Inferior parietal cortex (tissue), 1 donor: ENCODE results near the gene MYOD1.

Source experiments
- DNase-seq: peaks from one replicate; pipeline ENCODE4 v3.0.0-alpha.2; 2016; ENCODE audit errors: extremely low spot score

Gene MYOD1

DNA sequence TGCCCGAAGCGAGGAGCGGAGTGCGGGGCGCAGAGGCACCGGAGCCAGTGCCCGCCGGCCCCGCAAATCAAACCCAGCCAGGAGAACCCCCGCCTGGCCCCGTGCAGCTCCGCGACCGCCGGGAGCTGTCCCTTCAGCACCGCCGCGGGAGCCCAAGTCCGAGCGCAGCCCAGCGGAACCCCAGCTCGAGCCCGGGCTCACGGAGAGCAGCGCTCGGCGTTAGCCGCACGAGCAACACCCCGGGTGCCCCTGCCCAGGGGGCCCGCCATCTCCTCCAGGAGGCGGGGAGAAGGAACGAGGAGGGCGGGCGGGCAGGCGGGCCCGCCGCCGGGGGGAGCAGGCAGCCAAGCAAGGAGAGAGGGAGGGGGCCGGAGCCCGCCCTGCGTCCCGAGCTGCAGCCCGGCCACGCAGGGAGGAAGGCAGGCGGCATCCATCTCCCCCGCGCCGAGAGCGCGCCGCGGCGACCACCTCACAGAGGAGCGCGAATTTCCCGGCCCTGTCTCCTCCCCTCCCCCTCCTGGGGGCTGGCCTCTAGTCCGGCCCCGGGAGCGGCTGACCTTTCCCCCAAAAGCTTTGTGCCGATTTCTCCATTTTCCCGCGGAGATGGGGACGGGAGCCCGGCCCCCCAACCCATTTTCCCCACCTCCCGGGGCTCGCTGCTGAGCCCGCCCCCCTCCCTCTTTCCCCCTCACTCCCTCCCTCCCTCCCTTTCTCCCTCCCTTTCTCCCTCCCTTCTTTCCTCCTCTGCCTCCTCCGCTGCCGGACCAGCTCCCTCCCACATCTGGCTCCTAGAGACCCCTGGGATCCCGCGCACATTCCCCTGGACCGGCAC lies 15.8 kb downstream of the MYOD1 start:
- no peak for DNase-seq

DNA sequence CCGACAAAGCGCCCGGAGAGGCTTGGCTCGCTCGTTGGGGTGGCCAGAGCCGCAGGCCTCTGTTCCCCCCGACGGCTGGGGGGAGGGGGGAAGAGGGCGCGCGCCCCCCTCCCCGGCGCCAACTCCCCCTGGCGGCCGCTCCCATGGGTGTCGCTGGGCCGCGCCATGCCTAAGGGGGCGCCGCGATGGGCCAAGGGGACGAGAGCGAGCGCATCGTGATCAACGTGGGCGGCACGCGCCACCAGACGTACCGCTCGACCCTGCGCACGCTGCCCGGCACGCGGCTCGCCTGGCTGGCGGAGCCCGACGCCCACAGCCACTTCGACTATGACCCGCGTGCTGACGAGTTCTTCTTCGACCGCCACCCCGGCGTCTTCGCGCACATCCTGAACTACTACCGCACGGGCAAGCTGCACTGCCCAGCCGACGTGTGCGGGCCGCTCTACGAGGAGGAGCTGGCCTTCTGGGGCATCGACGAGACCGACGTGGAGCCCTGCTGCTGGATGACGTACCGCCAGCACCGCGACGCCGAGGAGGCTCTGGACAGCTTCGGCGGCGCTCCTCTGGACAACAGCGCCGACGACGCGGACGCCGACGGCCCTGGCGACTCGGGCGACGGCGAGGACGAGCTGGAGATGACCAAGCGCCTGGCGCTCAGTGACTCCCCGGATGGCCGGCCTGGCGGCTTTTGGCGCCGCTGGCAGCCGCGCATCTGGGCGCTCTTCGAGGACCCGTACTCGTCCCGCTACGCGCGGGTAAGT lies 16.6 kb downstream of the MYOD1 start:
- DNase-seq = no peak

DNA sequence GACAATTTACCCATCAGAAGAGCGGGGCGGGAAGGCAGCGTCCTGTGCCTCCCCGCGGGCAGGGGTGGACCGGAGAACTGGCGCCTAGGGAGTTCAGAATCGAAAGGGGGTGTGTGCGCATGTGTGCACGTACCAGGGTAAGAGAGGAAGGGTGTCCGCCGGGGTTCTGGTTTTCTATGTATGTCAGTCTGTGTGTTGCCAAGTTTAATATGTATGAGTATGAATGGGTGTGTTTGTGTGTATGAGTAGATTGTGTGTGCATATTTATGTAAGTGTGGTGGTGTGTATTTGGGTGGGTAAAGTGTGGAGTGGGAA lies 17.2 kb downstream of the MYOD1 start:
- no peak for DNase-seq

DNA sequence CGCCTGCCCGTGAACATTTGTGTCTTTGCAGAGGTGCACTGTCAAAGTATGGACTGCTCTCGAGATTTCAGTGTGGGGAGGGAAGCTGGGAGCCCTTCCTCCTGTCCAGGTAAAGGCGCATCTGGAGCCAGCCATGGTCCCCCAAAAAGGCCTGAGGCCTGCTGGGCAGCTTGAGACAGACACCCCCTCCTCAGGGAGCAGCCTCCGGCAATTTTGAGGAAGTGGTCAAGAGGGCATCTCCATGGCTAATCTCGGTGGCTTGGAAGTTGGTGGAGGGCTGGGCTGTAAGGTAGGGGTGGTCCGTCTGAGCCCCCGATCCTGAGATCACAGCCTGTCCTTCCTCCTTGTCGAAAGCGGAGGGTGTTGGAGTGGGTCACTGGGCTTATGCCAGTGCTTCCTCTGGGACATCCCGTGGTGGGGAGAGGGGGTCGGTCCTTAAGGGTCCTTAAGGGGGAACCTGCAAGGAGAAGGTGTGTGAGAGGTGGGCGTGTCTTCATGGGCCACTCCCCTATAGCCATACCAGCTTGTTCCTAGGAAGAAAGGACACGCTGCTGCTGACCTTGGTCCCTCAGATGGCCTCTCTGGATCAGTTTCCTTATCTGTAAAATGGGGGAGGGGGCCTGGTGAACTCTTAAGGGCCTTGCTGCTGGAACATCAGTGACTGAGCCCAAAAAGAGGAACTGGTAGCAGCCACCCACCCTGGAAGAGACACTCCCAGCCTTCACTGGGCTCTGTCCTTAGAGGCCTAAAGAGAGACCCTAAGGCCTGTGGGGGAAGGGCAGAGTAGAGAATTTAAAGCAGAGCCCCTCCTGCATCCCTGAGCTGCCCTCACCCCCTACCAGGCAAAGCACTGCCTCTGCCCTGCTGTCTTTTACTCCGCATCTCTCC lies 17.8 kb downstream of the MYOD1 start:
- no peak for DNase-seq

DNA sequence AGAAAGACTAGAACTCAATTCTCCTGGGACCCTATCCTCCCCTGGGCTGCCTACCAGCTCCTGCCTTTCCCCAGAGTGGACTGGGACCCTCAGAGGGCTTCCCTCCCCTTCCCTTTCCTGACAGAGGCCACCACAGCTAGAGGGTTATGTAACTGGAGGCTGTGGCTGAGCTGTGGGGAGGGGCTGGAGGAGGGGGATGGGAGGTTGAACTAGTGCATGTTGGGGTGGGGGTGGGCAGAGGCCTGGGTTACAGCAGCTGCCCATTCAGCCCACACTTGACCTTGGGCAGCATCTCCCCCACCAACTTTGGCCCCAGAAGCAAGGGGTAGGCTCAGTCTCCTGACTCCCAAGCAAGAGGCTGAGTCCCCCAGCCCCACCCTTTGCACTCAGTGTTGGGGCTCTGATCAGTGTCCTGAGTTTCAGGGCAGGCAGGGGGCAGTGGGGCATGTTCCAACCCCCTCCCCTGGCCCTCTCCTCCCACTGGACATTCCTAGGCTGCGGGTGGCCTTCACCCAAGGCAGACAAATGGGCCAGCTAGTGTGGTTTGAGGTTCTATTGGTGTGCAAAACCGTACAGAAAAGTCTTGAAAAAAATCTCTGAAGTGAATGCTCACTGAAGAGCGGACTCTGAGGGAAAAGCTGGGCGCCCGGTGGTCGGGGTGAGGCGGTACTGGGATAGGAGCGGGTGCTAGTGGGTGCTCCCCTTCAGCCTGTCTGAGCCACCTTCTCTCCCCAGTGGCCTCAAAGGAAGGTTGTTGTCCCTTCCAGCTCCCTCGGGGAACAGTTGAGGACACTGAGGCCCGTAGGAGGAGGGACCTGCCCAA lies 19.0 kb downstream of the MYOD1 start:
- DNase-seq = no peak

DNA sequence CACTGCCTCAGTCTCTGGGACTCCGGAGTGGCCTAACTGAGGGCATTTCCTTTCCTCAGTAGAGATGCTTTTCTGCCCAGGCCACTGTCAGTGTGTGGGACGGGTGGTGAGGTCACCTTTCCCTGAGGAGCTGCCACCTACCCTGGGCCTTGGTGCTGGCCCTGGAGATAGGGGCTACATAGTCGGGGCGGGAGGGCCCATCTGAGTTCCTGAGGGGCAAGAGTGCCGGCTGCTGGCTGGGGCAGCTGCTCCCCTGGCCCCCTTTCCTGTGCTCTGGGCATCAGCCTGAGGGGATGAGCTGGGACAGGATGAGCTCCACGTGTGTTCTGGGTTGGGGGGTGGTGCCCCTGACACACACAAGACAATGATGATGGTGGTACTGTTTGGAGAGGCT lies 20.6 kb downstream of the MYOD1 start:
- DNase-seq = no peak

DNA sequence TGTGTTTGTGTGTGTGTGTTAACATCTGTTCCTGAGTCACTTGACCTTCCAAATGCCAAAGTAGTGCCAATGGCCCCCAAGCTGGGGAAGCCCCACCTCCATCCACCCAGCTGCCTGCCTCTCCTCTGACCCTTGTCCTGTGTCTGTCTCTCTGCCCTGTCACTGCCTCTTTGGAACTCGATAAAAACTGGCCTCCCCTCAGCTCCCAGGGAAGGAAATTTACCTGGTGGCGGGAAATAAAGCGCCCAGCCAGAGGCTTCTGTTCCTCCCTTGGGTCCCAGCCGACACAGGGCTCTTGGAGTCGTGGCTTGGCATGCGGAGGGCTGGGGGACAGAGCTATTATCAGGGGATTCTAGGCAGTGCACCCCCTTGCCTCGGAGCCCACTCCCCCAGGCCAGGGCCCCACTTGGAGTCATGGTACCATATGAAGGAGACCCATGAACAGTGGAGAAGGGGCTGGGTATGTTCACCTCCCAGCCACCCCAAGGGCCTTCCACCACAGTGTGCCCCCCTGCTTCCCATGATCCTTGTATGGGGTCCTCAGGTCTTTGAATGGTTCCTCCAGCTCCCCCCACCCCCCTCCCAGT lies 21.4 kb downstream of the MYOD1 start:
- no peak for DNase-seq

DNA sequence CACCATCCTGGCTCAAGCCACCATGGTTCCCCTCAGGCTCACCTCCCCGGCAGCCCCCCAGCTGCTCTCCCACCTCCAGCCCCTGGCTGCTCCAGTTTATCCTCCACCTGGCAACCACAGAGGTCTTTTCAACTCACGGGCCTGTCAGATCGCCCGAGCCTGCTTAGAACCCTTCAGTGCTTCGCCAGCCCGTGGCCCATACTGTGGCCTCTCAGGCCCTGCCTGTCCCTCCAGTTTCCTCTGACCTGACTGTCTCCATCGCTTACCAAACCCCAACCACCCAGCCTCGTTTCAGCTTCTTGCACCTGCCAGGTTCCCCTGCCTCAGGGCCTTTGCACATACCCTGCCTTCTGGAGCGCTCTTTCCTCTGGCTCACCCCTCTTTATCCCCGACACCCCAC lies 22.1 kb downstream of the MYOD1 start:
- no peak for DNase-seq

DNA sequence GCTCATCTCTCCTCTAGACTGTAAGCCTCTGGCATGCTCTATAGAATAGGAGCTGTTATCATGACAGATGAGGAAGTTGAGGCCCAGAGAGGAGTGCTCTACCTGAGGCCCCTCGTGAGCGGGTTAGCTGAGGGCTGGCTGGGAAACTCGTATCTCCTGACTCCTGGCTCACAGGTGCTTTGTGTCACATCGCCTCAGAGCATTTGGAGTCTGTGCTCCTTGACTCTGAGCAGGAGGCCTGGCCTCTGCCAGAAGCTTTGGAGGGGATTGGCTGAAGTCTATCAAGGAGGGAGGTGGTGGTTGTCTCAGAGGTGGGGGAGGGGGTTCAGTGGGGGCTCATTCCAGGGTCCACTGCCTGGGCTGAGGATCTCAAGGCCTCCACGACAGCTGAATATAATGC lies 22.6 kb downstream of the MYOD1 start:
- no peak for DNase-seq

DNA sequence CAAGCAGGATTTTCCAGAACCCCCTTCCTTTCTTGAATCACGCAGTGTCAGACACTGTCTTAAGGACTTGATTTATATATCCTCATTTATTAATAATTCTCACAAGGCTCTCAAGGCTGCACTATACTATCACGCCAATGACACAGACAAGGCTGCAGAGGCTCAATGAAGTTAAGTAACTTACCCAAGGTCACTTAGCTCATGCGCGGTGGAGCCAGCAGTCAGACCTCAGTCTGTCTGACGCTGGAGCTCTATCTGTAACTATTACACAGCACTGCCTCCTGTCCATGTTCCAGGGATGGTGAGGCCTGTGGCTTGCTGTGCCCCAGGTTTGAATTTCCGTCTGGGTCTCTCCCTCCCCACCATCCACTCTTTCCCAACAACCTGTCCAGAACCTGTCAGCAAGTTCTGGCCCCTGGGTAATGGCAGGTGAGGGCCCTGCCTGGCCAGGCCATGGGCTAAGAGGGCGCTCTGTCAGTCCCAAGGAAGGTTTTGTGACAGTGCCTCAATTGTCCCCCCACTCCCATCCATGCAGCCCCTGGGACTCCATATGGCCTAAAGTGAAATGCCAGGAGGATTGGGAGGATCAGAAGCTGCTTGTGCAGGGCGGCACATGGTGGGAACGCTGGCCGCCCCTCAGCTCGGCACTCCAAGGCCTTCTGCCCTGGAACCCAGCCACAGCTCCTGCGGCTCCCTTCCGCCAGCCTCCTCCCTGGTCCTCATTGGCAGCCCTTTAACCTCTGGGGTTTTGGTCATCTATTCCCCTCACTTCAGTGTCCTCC lies 23.8 kb downstream of the MYOD1 start:
- no peak for DNase-seq

DNA sequence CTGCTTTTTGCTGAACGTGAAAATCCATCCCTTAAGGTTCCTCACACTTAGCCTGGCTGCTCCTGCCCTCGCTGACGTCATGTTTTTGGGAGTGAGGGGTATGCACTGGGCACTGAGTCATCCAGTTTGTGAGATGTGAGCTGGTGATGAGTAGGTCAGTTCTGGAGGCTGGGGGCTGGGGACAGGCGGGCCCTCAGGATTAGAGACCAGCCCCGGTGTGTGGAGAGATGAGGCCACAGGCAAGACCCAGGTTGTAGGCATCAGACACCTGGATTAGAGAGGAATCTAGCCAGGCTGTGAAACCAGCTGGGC lies 24.4 kb downstream of the MYOD1 start:
- DNase-seq = no peak

DNA sequence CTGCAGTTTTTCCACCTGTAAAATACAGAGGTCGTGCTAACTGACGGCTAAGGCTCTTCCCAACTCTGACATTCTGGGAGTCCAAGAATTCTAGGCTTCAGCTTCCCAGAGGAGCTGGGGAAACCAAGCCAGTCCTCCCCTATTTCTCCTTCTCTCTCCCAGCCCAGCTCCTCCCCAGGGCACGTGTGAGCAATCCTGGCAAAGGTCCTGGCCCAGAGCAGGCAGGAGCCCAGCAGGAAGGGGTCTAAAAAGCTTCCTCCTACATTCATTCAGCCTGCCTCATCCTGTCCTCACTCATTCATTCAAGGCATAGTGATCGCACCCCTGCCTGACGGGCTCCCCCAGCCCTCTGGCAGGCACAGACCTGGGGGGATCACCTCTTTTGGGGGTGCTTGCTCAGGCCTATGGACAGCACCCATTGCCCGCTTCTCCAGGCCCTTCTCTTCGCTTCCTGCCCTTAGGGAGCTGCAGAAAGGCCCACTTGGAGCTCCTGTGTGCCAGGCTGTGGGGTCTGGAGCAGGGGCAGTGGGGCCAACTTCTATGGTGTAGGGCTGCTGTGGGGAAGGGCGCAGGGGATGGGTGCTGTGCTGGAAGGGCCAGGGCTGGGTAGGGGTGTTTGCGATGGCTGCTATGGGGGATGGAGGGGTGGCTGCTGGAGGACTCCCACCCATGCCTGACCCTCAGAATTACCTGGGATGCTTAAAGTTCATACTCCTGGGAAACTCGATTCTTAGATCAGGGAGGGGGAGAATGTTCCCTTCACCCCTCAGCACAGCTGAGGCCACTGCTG lies 25.0 kb downstream of the MYOD1 start:
- DNase-seq = no peak

DNA sequence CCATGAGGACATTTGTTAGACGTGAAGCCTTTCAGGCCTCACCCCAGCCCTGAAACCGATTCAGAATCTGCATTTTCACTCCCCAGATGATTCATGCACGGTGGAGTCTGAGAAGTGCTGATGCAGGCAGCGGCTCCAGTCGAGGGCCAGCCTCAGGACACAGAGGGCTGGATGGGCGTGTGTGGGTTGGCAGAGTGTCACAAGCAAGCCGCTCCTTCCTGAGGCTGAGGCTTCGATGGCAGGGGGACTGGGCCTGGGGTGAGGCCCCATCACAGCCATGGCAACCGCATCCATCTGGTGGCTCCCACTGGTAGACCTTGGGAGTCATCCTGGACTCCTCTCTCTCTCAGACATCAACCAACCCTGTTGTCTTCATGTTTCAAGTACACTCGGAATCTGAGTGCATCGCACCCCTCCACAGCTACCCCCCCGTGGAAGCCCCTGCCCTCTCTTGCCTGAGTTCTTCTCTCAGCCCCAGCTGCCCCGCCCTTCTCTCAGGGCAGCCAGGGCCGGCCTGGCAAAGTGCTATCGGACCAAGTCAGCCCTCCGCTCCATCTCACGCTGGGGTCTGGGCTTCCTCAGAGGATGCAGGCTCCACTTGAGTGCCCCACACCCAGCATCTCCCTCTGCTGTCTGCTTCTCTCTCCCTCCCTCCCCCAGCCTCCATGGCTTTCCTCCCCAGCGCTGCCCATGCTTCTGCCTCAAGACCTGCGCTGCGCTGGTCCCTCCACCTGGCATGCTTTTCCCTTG lies 25.8 kb downstream of the MYOD1 start:
- DNase-seq = no peak

DNA sequence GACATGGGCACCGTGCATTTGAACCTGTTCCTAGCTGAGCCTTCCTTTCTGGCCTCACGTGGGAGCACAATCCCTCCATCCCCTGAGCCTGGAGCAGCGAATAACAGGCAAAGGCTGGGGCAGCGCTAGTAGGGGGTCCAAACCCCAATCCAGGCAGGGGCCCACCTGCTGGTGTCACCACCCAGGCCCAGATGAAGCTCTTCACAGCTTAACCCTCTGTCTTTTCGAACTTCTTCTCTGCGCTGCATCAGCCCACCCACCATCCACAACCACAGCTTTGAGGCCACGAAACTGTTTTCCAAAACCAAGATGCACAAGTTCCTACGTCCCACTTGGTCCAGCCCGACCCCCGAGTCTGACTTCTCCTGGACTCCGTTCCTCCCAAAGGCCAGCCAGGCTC lies 26.7 kb downstream of the MYOD1 start:
- DNase-seq = no peak

DNA sequence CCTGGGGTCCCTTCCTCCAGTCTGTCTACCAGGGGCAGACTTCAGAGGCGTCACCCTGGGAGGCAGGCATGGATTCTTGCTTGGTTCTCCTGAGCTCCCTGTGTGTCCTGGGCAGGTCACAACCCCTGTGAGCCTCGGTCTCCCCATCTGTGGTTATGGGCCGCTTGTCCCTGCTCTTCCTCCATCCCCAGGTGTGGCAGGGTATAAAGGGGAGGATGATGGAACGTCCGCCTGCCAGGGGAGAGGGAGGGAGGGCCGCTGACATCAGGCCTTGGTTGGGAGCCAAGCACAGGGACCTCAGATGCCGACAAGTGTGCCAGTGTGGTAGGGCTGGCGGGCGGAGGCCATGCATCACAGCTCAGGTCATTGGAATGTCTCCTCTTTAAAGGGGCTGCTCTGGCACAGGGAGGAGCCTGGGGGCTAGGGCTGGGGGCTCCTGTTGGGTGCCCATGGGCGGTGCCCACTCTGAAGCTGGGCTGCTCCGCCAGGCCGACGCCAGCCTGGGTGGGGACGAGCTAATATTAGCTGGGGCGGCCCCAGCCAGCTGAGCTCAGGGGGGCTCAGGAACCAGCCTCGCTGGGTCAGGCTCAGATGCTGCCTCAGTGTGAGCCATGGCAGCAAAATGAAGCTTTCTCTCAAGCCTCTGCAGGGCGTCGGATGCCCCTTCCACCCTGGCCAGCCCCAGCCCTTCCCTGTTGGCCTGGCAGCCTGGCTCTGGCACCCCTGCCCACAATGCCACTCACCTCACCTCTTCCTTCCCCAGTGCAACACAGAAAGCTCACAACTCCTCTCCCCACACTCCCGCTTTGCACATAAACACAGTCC lies 28.0 kb downstream of the MYOD1 start:
- no peak for DNase-seq

DNA sequence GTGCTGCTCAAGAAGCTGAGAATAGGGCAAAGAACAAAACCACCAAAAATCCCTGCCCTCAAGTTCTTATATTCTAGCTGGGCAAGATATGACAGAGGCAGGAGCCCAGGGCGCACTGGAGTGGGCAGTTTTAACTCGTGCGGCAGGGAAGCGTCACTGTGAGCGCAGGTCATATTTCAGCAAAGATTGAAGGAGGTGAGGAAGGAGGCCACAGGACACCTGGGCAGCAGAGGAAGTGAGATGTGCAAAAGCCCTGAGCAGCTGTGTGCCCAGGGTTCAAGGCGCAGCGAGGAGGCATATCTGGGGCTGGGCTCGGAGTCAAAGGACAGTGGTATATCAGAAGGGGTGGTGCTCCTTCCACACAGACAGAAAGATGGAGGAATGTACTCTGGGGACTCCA lies 28.7 kb downstream of the MYOD1 start:
- no peak for DNase-seq

DNA sequence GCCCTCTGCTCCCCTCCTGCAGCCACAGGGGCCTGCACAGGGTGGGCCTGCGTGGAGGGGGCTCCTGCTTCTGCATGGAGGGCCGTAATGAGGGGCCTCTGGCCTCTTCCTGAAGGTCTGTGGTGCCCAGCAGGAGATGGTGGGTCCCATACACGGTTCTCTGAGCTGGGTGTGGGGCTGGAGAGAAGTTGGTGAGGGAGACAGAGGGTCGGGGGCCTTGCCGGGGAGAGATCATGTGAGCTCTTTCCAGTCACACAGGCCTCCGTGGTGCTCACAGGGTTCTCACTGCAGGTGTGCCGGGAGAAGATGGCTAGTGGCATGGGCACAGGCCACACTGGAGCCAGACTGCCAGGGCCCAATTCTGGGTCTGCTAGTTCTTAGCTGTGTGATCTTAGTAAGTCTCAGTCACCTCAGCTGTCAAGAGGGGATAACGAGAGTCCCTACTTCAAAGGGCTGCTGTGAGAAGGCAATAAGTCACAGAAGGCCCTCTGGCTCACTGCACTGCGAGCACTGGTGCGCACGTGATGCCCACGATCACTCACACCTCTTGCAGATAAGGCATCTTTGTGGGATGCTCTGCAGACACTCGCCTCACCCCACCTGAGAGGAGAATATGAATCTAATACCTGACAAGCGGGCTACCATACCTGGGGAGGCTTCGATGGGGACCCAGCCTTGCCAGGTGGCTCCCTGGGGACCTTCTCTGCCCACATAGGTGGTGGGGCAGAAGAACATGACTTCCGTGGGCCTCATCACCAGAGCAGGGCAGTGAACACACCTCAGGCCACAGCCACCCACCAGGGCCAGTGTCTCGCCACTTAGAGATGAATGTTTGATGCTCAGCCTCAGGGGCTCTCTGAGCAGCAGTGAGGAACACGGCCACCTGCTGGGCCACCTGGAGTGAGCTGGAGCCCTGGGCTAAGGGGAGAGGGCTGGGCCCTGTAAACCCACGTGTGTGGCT lies 29.7 kb downstream of the MYOD1 start:
- DNase-seq = no peak
